Globus pallidus (tissue), 1 donor: ENCODE data around the gene VDAC2.

ENCODE experiments used
- DNase-seq: peaks from one replicate; pipeline ENCODE4 v3.0.0-alpha.2; 2015; ENCODE audit warnings: low spot score

Gene VDAC2

DNA sequence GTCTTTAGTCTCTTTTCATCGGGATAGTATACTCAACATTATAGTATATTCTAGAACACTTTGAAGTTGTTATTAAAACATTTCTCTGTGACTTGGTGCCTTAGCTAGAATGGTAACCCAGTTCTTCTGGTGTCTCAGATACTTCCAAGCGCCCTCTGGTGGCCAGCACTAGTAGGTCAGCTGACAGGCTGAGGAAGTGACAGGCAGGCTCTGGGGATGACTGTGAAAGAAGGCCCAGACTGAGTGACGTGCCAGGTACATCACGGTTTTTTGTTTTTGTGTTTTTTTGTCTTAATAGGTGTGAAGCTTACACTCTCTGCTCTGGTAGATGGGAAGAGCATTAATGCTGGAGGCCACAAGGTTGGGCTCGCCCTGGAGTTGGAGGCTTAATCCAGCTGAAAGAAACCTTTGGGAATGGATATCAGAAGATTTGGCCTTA, 20.0 kb downstream of the VDAC2 start:
- DNase-seq: peak; percentile 84

DNA sequence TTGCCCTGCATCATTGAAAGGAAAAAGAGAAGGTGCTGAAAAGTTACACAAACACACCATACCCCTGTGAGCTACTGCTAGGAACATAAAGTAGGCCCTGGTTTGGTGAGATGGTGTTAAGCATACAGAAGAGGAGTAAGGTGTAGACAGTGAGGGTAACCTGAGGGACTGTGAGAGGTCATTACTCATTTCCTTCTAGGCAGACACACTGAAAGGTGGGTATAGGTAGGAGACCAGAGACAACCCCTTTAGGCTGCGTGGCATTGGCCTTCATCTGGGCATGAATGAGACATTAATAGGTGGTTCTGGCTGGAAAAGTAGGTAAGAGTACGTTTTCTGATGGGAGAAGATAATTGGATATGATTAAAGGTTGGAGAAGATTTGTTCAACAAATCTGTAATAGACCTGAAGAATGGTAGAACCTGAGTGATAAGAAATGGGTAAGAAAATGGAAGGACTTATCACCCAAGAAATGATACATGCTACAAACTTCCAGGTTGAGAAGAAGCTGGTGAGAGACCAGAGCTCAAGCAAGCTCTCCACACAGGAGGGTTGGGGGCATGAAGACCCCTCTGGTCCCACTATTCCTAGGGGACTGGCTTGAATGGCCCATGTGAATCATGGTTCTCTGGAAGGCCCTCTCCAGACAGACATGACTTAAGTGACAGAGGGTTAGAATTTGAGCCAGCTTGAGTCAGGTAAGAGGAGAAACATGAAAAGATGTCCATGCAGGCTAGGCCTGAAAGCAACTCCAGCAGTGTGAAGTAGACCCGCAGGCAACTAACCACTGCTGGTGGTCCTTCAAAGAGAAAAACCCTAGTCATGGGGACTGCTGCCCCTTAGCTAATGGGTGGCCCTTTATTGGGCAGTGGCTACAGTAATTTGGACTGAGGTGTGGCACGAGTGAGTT, 21.3 kb downstream of the VDAC2 start:
- DNase-seq: no peak

GRCh38 chr10:75233444-75234016, 22.9 kb downstream of the VDAC2 start:
- no peak for DNase-seq

DNA sequence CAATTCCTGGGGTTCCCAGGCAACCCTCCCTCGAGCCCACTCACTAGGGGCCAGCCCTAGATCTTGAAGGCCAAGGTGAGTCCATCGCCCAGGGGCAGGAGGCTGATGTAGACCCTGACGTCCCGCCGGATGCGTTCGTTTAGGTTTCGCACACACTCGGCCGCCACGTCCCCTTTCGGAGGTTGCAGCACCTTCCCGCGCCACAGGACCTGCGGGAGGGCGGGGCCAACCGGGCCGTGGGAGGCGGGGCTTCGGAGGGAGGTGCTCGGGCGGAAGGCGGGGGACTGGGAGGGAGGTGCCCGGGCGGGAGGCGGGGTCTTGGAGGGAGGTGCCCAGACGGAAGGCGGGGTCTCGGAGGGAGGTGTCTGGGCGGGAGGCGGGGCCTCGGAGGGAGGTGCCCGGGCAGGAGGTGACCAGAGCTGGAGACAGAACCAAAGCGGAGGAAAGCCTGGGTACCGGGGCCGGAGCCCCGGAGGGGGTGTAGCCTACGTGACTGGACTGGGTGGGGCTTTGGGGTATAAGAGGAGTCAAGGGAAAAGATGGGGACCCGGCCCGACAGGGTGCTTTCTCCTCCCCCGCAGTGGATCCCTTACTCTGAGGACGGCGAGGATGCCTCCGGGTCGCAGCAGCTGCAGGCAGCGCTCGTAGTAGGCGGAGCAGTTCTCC, 23.6 kb downstream of the VDAC2 start:
- DNase-seq: peak; percentile 61

DNA sequence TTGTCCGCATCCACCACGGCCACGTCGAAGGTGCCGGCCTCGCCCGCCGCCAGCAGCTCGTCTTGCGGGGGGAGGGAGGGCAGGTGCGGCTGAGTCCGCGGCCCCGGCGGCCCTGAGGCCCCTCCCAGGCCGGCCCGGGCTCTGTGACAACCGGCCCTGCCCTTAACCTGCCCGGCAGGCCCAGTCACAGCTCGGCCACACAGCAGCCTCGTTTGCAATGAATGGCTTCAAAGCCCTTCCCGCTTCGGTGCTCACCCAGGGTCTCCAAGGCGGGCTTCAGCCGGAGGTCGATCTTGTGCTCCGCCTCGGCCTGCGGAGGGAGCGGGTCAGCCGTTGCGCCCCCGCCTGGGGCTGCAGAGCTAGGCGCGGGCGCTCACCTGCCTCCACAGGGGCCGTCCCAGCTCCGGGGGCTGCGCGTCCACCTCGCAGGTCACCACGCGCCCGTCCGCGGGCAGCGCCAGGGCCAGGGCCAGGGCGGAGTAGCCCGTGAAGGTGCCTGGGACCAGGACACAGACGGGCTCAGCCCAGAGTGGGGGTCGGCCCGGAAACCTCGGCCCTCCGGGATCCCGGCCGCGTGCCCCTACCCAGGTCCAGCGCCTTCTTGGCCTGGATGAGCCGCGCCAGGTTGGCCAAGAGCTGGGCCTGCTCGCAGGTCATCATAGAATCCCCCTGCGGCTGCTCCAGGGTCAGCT, 24.2 kb downstream of the VDAC2 start:
- no peak for DNase-seq

DNA sequence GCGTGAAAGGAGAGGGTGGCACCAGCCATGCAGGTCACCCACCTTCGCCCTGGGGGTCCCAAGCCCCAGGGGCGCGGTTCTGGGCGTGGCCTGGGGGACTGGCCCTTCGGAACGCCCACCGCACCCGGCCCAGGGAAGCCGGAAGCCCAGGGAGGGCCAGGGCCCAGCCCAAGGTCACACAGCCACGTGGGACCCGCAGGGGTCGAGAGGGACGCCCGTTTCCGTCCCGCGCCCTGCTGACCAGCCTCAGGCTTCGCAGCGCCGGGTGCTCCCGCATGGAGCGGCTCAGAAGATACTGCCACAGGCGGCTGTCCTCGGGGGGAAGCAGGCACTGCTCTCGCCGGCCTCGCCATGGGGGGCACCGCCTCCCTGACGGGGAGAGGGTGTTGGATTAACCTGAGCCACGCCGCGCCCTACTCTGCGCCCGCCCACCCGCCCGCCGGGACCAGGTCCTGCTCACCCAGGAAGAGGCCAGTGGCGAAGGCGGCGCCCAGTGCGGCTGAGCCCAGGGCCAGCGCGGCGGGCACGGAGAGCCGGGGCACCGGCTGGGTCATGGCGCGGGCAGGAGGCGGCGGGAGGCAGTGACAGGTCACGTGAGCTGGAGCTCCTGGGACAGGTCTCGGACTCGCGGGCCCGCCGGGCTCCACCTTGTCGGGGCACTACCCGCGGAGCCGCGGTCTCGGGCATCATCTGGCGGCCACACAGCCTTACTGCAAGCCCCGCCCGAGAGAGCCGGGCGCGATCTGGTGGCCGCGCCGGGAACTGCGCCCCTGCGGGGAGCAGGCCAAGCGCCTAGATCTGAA, 25.0 kb downstream of the VDAC2 start, which contains the start of gene COMTD1:
Gene COMTD1 (minus strand): TSS at position 583 of the 803 bp plus-strand sequence. CDS start 29 bp downstream, at position 554.
- DNase-seq: peak; percentile 80

GRCh38 chr10:75236178-75236825, 25.7 kb downstream of the VDAC2 start:
- DNase-seq: no peak

DNA sequence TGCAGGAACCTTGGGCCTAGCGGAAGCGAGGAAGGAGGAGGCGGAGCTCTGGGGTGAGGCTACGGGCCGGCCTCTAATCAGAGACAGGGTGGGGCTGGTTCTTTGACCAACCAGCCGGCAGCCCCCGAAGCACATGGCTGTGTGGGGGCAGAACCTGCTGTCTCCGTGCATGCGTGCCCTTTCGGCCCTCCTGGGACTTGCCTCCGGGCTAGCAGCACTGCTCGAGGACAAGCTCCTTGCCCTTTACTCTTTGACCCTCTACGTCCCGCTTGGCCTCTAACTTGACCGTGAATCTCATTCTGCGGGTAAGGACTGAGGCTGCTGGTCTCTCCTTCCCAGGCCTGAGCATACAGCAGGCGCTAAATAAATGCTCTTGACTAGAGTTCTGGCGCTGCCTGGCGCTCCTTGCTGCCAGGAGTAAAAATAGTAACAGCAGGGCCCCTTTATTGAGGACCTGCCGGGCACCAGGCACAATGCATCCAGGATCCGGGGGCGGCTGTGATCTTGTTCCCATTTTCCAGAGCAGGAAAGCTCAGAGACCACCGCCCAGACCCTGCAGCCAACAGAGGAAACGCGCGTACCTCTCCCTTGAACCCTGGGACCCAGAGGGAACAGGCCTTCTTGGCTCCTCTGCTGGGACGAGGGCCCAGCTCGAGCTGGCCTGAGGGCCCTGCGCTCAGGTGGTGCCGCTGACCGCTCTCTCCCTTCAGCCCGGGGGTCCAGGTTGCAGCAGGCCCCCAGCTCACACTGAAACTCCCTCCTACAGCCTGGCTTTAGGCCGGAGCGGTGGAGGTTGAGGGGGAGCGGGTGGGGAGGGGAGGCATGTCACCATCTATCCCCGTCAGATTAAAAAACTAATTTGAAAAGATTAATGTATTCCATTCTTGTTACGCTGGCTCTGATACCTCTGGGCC, 27.8 kb downstream of the VDAC2 start:
- DNase-seq: no peak

GRCh38 chr10:75239096-75239790, 28.6 kb downstream of the VDAC2 start:
- DNase-seq: no peak

GRCh38 chr10:75240329-75241076, 29.9 kb downstream of the VDAC2 start:
- DNase-seq: no peak

GRCh38 chr10:75243426-75243825, 32.8 kb downstream of the VDAC2 start:
- no peak for DNase-seq

GRCh38 chr10:75244487-75245353, 34.1 kb downstream of the VDAC2 start:
- DNase-seq: no peak

DNA sequence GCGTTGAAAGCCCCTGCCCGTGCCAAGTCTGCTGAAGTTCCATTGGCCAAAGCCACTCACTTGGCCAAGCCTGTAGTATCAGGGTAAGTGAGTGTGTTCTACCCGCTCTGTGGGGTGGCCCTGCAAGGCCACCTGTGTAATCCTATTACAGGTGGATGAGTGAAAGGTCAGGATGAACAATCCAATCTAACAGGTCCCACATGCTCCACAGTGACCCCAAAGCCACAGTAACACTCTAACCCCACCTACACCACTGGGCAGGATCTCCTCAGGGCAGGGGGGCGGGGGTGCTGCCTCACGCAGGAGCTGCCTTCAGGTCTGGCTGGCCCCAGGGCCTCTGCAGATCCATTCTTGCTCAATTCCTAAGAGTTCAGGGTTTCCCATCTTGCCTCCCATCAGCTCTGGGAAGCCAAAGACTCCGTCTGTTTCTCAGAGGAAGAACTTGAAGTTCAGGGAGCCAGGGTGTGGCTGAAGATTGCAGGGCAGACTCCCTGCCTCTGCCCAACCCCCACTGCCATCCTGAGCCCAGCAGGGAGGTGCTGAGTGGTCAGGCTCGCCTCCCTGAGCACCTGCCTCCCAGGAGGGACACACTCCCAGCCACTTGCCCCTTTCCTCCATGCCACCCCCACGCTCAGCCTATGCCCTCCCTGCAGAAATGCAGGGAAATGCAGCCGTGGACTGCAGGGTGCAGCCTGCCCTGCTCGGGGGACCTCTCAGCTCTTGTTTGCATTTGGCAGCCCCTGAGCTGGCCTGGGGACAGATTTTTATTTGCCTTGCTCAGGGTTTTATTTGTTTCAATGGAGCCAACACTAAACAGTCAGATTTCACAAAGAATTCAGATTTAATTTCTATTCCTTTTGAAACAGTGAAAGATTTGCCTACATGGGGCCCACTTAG, 35.0 kb downstream of the VDAC2 start:
- DNase-seq: no peak

DNA sequence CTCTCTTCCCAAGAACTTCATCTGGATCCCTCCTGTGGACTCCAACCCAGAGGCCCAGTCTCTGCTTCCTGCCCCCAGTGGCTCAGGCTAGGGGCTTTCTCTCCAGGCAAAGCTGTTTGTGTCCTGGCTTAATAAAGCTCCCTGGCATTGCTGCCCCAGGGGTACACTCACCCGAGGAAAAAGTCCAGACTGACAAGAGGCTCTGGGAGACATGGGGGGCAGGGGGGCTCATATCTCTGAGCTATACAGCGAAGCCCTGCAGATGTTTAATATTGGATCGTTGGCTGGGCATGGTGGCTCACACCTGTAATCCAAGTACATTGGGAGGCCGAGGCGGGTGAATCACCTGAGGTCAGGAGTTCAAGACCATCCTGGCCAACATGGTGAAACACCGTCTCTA, 35.9 kb downstream of the VDAC2 start:
- no peak for DNase-seq

DNA sequence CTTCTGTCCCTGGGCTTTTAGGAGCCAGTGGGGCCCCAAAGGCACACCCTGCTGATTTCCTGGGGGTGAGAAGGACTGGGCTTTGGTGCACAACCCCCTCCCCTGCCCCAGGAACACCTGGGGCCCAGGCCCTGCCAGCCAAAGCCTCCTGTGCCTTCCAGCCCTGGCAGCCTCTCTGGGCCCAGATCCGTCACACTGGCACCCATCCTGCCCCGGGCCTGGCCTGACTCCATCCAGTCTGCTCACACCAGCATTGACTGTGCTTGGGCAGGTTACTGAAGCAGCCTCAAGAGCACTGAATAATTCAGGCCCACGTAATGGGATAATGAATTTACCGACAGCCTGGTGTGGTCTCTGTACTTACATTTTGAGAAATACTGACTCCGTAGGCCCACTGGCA, 37.2 kb downstream of the VDAC2 start:
- no peak for DNase-seq

DNA sequence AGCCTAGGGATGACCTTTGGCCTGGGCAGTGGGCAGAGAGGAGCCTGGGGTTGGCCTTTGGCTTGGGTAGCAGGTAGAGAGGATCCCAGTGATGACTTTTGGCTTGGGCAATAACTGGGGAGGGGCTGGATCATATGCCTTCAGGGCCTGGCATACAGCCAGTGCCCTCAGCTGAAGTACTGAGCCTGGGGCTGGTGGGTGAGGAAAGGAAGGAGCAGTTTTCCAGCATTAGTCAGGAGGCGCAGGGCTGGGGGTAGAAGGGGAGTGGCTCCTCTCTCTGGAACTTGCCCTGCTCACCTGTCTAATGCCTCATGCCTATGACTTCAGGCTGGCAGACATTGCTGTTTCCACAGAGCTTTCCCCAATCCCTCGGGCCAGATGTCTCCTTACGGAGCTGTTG, 40.3 kb downstream of the VDAC2 start:
- no peak for DNase-seq
